ENCODE data around the gene OGFR.
"Not testable (repeated sequence)": the region's sequence is repeated elsewhere in the genome, so short reads cannot be mapped to it uniquely, and the experiment has no call there.

The OGFR gene

GRCh38 chr20:62839816-62840215 lies 35.2 kb downstream of the OGFR start:
- DNase-seq (ENCODE audit: low read depth), result no peak

GRCh38 chr20:62840244-62841197 lies 35.9 kb downstream of the OGFR start:
- DNase-seq (ENCODE audit: low read depth), result no peak

GRCh38 chr20:62841705-62842212 lies 37.1 kb downstream of the OGFR start:
- DNase-seq (ENCODE audit: low read depth), result no peak

- DNase-seq (ENCODE audit: low read depth), result no peak
Observed at GRCh38 chr20:62843656-62844055, 39.0 kb downstream of the OGFR start.

- DNase-seq (ENCODE audit: low read depth), result no peak
Observed at GRCh38 chr20:62844182-62844581, 39.5 kb downstream of the OGFR start.

- DNase-seq (ENCODE audit: low read depth), result no peak
Observed at GRCh38 chr20:62845416-62846160, 41.0 kb downstream of the OGFR start.

- DNase-seq (ENCODE audit: low read depth), result no peak
Observed at GRCh38 chr20:62846166-62846890, 41.7 kb downstream of the OGFR start.

GRCh38 chr20:62848917-62849316 lies 44.3 kb downstream of the OGFR start:
- not testable (repeated sequence) for DNase-seq (ENCODE audit: low read depth)

GRCh38 chr20:62849431-62849830 lies 44.8 kb downstream of the OGFR start:
- DNase-seq (ENCODE audit: low read depth), result no peak

- DNase-seq (ENCODE audit: low read depth), result no peak
Observed at GRCh38 chr20:62850333-62850974, 45.8 kb downstream of the OGFR start.

- DNase-seq (ENCODE audit: low read depth), result no peak
Observed at GRCh38 chr20:62852196-62852595, 47.6 kb downstream of the OGFR start.

- no peak for DNase-seq (ENCODE audit: low read depth)
Observed at GRCh38 chr20:62852841-62853240, 48.2 kb downstream of the OGFR start.

- DNase-seq (ENCODE audit: low read depth), result not testable (repeated sequence)
Observed at GRCh38 chr20:62853304-62853703, 48.7 kb downstream of the OGFR start.

GRCh38 chr20:62854121-62854520 lies 49.5 kb downstream of the OGFR start:
- DNase-seq (ENCODE audit: low read depth), result no peak

- no peak for DNase-seq (ENCODE audit: low read depth)
Observed at GRCh38 chr20:62855120-62855519, 50.5 kb downstream of the OGFR start.

GRCh38 chr20:62856931-62857619 lies 52.4 kb downstream of the OGFR start:
- no peak for DNase-seq (ENCODE audit: low read depth)

- DNase-seq (ENCODE audit: low read depth), result no peak
Observed at GRCh38 chr20:62858058-62858830, 53.6 kb downstream of the OGFR start.

GRCh38 chr20:62859721-62860120 lies 55.1 kb downstream of the OGFR start:
- no peak for DNase-seq (ENCODE audit: low read depth)

GRCh38 chr20:62860391-62860923 lies 55.8 kb downstream of the OGFR start:
- DNase-seq (ENCODE audit: low read depth), result no peak

Data from activated gamma-delta T cell treated with anti-CD3 and anti-CD28 coated beads, Interleukin-2, amount 50 U/mL, for 16 hours (primary cell).